Naive B cell (primary cell): ENCODE data around the gene CWC27. TPM values are rescaled to one million over a fixed set of nuclear protein-coding genes. Genes with fewer than 3 reads are reported as not detected.

ENCODE experiments used
- ATAC-seq, 2 donors: fragments of 150-1000 bp; cut with Tn5 transposase; 2 replicates each; pipeline ENCODE4 v1.10.0; 2021; ENCODE audit warnings: low read depth in 2 of 2, mild to moderate bottlenecking in 2 of 2, moderate library complexity in 2 of 2
- DNase-seq: peaks from one replicate; pipeline ENCODE4 v3.0.0; 2022
- H3K27ac Mint-ChIP-seq, 6 donors: one replicate each; pipeline ENCODE4 v1.8.0; 2020 to 2022; ENCODE audit warnings: mild to moderate bottlenecking in 6 of 6, mixed read lengths in 6 of 6, moderate library complexity in 5 of 6, inconsistent platforms in 2 of 6
- H3K27me3 Mint-ChIP-seq, 3 donors: one replicate each; pipeline ENCODE4 v1.8.0; 2021 to 2022; ENCODE audit warnings: mixed read lengths in 3 of 3, mild to moderate bottlenecking in 1 of 3
- H3K36me3 Mint-ChIP-seq, 2 donors: one replicate each; pipeline ENCODE4 v1.8.0; 2020 to 2022; ENCODE audit warnings: mixed read lengths in 2 of 2, inconsistent platforms in 1 of 2, mild to moderate bottlenecking in 1 of 2
- H3K4me1 Mint-ChIP-seq, 3 donors: one replicate each; pipeline ENCODE4 v1.8.0; 2020 to 2022; ENCODE audit warnings: mixed read lengths in 3 of 3, inconsistent platforms in 1 of 3, mild to moderate bottlenecking in 1 of 3, moderate library complexity in 1 of 3
- H3K4me3 Mint-ChIP-seq, 8 donors: one replicate each; pipeline ENCODE4 v1.8.0; 2020 to 2022; ENCODE audit warnings: mild to moderate bottlenecking in 8 of 8, mixed read lengths in 8 of 8, moderate library complexity in 8 of 8, inconsistent platforms in 2 of 8
- H3K9me3 Mint-ChIP-seq, 7 donors: one replicate each; pipeline ENCODE4 v1.8.0; 2020 to 2022; ENCODE audit warnings: mixed read lengths in 7 of 7, mild to moderate bottlenecking in 5 of 7, inconsistent platforms in 2 of 7, moderate library complexity in 1 of 7
- polyA plus RNA-seq, 6 donors: library from polyadenylated mRNA; unstranded; fragments of 300-500 nt; fragmentation: Illumina TruSeq; gene quantifications; one replicate each; pipeline ENCODE4 v1.2.3, GENCODE V29; 2021; ENCODE audit warnings: low read depth in 6 of 6

Gene CWC27
- polyA plus RNA-seq = 10 to 100 TPM; 26.5 to 43.5 (median 35.1) TPM

DNA sequence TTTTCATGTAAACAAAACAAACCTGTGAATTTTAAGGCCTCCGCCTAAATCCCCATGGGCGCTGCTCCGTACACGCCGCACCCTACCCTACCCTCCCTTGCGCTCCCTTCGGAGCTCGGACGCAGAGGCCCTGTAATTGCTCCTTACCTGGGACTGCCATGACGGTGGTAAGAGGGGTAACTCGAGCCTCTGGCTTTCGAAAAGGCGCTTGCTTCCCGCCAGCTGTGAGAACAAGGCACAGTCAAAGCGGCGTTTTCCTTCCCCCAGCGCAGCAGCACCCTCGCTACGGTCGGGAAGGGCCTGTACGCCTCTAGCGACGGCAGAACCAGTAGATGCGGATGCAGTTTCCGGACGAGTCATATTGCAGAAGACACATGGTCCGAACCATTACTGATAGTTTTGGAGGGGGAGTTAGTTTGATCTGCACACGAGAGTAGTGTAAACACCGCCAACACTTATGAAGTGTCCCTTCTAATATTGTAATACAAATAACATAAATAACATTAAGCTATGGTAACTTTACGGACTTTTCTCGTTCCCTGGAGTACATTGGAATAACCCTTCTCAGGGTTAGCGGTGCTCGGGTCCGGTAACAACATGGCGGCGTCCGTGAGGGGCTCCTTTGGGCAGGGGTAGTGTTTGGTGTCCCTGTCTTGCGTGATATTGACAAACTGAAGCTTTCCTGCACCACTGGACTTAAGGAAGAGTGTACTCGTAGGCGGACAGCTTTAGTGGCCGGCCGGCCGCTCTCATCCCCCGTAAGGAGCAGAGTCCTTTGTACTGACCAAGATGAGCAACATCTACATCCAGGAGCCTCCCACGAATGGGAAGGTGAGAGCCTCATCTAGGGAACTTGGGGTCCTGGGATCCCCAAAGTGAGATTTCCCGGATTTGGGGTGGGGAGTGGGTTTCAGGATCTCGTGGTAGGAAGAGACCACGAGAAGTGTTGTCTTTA, at the start of gene CWC27, which contains the start of gene SREK1IP1:
TSS of gene CWC27 (plus strand) at position 573 of the 955 bp plus-strand sequence. CDS start at position 790, 217 bp downstream.
TSS of gene SREK1IP1 (minus strand) at position 334 of the 955 bp plus-strand sequence. CDS start at position 160, 174 bp downstream.
- Mint-ChIP-seq H3K4me1 (peaks cover 48 to 59% (median 58%) of the 10 kb centered on the region in 3 donors), H3K27ac (peak within 1 kb of the TSS; percentile 97 to 99 (median 98)), H3K9me3 (no peaks in the 10 kb centered on the region), H3K36me3 (peaks cover 0 to 7% of the 10 kb centered on the region in 2 donors), H3K27me3 (no peaks in the 10 kb centered on the region), H3K4me3 (peak within 1 kb of the TSS; percentile 95 to 100 (median 99))
- ATAC-seq = peak; percentile 92 to 94
- DNase-seq = peak; percentile 78

DNA sequence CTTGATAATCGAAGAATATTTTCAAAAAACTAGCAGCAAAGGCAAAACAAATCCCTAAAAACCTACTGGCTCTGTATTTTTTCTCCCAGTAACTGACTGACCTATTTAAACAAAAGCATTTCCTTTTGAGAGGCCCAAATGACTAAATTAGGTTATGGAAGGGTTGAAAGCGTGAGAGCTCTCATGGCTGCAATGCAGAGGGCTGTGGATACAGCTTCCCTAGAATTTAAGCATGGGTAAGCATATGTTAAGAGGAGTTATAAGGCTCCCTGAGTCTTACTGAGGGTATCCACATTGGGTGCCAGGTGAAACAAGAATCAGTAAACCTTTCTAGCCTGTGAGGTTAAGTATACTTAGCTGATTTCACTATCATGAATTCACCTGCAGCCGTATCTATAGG, 46.1 kb upstream of the CWC27 start:
- ATAC-seq (no peak), DNase-seq (no peak)
- H3K4me1 Mint-ChIP-seq = no peaks in the 10 kb centered on the region
- H3K27me3 Mint-ChIP-seq = no peaks in the 10 kb centered on the region
- no peaks in the 10 kb centered on the region for H3K9me3 Mint-ChIP-seq
- H3K36me3 Mint-ChIP-seq = peaks cover 6 to 23% of the 10 kb centered on the region in 2 donors
- no peak overlapping the region for H3K4me3 Mint-ChIP-seq
- no peak overlapping the region for H3K27ac Mint-ChIP-seq

- Mint-ChIP-seq H3K27ac (no peak overlapping the region), H3K4me3 (no peak overlapping the region), H3K36me3 (peaks cover 30 to 45% of the 10 kb centered on the region in 2 donors), H3K27me3 (no peaks in the 10 kb centered on the region), H3K9me3 (no peaks in the 10 kb centered on the region), H3K4me1 (peaks cover 0 to 18% (median 0%) of the 10 kb centered on the region in 3 donors)
- no peak for ATAC-seq
- DNase-seq = no peak
Observed at GRCh38 chr5:64727150-64727549, 41.6 kb upstream of the CWC27 start.

DNA sequence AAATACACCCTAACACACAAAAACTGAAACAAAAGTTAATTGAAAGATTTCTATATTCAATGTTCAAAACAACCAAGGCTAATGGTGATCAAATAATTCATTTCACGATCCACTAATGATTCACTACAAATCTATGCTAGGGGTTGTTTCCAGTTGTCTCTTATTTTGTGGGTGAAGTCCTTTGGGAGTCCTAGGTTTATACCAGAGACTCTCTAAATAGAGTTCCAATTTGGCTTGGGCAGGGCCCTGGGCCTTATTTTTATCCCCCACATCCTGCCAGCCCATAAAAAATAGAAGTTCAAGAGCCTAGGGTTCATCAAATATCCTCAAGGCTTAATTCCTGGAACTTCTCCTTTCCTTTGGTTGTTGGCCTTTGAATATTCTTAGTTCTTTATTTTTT, 26.3 kb upstream of the CWC27 start:
- no peak overlapping the region for H3K4me3 Mint-ChIP-seq
- no peak overlapping the region for H3K27ac Mint-ChIP-seq
- no peaks in the 10 kb centered on the region for H3K27me3 Mint-ChIP-seq
- H3K36me3 Mint-ChIP-seq = peaks cover 8 to 9% of the 10 kb centered on the region in 2 donors
- H3K9me3 Mint-ChIP-seq = no peaks in the 10 kb centered on the region
- ATAC-seq (no peak), DNase-seq (no peak)
- peaks cover 0 to 5% (median 4%) of the 10 kb centered on the region in 3 donors for H3K4me1 Mint-ChIP-seq

DNA sequence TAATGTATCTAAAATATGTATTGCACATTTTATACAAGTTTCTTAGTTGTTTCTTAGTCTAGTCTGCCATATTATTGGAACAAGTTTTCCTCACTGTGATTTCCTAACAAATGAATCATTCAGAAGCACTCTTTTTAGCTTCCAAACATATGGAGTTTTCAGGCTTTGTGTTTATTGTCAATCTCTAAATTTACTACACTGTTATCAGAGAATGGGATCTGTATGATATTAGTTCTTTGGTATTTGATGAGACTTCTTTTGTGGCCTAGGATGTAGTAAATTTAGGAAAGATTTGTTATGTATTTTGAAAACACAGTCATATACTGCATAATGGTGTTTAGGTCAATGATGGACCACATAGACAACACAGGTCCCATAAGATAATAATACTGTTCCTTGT, 25.9 kb upstream of the CWC27 start:
- ATAC-seq (no peak), DNase-seq (no peak)
- H3K9me3 Mint-ChIP-seq = no peaks in the 10 kb centered on the region
- H3K36me3 Mint-ChIP-seq = peaks cover 8 to 9% of the 10 kb centered on the region in 2 donors
- no peak overlapping the region for H3K4me3 Mint-ChIP-seq
- no peak overlapping the region for H3K27ac Mint-ChIP-seq
- peaks cover 0 to 5% (median 4%) of the 10 kb centered on the region in 3 donors for H3K4me1 Mint-ChIP-seq
- H3K27me3 Mint-ChIP-seq = no peaks in the 10 kb centered on the region

GRCh38 chr5:64744914-64745313, 23.8 kb upstream of the CWC27 start:
- Mint-ChIP-seq H3K27ac (peak overlapping the region in 2 of 6 donors; percentile 47 to 66), H3K9me3 (no peaks in the 10 kb centered on the region), H3K4me1 (peaks cover 1 to 8% (median 5%) of the 10 kb centered on the region in 3 donors), H3K27me3 (no peaks in the 10 kb centered on the region), H3K4me3 (no peak overlapping the region), H3K36me3 (peaks cover 1 to 8% of the 10 kb centered on the region in 2 donors)
- ATAC-seq (no peak), DNase-seq (no peak)

DNA sequence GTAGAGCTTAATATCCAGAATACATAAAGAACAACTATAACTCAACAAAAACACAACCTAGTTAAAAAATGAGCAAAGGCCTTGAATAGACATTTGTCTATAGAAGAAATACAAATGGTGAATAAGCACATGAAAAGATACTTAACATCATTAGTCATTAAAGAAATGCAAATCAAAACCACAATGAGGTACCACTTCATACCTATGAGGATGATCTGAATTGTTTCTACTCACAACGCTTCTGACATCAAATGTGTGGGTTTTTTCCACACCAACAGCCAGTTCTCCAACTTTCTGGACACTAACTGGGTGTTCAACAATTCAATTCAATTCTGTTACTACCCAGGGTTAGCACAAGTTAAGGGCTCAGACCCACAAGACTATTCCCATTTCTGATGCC, 22.3 kb upstream of the CWC27 start:
- Mint-ChIP-seq H3K4me1 (peaks cover 15 to 19% (median 16%) of the 10 kb centered on the region in 3 donors), H3K4me3 (no peak overlapping the region), H3K27me3 (no peaks in the 10 kb centered on the region), H3K36me3 (peaks cover 0 to 13% of the 10 kb centered on the region in 2 donors), H3K9me3 (no peaks in the 10 kb centered on the region), H3K27ac (no peak overlapping the region)
- ATAC-seq = no peak
- DNase-seq = no peak

DNA sequence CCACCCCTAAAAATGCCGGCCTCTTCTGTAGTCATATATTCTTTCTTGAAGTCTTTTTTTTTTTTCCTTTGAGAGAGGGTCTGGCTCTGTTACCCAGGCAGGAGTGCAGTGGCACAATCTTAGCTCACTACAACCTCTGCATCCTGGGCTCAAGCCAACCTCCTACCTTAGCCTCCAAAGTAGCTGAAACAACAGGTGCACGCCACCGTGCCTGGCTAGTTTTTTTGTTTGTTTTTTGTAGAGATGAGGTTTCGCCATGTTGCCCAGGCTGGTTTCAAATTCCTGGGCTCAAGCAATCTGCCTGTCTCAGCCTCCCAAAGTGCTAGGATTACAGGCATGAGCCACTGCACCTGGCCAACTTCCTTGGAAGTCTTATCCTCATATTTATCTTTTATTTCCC, 19.3 kb upstream of the CWC27 start:
- Mint-ChIP-seq H3K27me3 (no peaks in the 10 kb centered on the region), H3K4me3 (peak overlapping the region in 1 of 8 donors; percentile 44), H3K9me3 (no peaks in the 10 kb centered on the region), H3K4me1 (peaks cover 14 to 15% (median 15%) of the 10 kb centered on the region in 3 donors), H3K27ac (peak overlapping the region in 1 of 6 donors; percentile 57), H3K36me3 (peaks cover 0 to 13% of the 10 kb centered on the region in 2 donors)
- DNase-seq = no peak
- no peak for ATAC-seq

GRCh38 chr5:64754066-64754465, 14.7 kb upstream of the CWC27 start:
- peaks cover 0 to 17% of the 10 kb centered on the region in 2 donors for H3K36me3 Mint-ChIP-seq
- H3K27ac Mint-ChIP-seq = no peak overlapping the region

DNA sequence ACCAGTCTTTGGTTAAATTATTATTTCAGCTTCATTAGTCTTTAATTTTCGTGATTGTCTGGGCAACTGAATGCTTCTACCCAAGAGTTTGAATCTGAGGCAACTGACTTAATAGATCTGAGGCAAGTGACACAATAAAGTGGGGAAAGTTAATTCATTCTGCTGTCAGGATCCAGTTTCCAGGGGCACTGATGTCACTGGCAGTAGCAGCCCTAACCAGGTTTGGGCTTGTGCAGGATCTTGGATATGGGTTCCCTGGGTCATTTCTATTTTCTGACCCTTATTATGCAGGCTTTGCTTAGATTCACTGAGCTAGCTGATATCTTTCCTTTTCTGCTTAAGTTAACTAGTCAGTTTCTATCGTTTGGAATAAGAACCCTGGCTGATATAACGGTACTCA, 9.8 kb upstream of the CWC27 start:
- ATAC-seq (no peak), DNase-seq (no peak)
- no peak overlapping the region for H3K4me3 Mint-ChIP-seq
- H3K36me3 Mint-ChIP-seq = peaks cover 0 to 4% of the 10 kb centered on the region in 2 donors
- no peaks in the 10 kb centered on the region for H3K27me3 Mint-ChIP-seq
- peaks cover 0 to 36% (median 15%) of the 10 kb centered on the region in 3 donors for H3K4me1 Mint-ChIP-seq
- no peak overlapping the region for H3K27ac Mint-ChIP-seq
- H3K9me3 Mint-ChIP-seq = peaks cover 0 to 2% (median 0%) of the 10 kb centered on the region in 7 donors

More at GRCh38 chr5:64754066-64754465, 14.7 kb upstream of the CWC27 start:
- Mint-ChIP-seq H3K9me3 (peaks cover 0 to 2% (median 0%) of the 10 kb centered on the region in 7 donors), H3K4me3 (no peak overlapping the region), H3K4me1 (peaks cover 15 to 31% (median 26%) of the 10 kb centered on the region in 3 donors), H3K27me3 (no peaks in the 10 kb centered on the region)
- no peak for ATAC-seq
- DNase-seq = no peak

- Mint-ChIP-seq H3K9me3 (peaks cover 0 to 2% (median 0%) of the 10 kb centered on the region in 7 donors), H3K36me3 (peaks cover 0 to 2% of the 10 kb centered on the region in 2 donors), H3K27ac (peak overlapping the region in 1 of 6 donors; percentile 33), H3K4me3 (no peak overlapping the region), H3K4me1 (peaks cover 6 to 38% (median 6%) of the 10 kb centered on the region in 3 donors), H3K27me3 (no peaks in the 10 kb centered on the region)
- no peak for DNase-seq
- no peak for ATAC-seq
Observed at GRCh38 chr5:64759960-64760660, 8.6 kb upstream of the CWC27 start.

DNA sequence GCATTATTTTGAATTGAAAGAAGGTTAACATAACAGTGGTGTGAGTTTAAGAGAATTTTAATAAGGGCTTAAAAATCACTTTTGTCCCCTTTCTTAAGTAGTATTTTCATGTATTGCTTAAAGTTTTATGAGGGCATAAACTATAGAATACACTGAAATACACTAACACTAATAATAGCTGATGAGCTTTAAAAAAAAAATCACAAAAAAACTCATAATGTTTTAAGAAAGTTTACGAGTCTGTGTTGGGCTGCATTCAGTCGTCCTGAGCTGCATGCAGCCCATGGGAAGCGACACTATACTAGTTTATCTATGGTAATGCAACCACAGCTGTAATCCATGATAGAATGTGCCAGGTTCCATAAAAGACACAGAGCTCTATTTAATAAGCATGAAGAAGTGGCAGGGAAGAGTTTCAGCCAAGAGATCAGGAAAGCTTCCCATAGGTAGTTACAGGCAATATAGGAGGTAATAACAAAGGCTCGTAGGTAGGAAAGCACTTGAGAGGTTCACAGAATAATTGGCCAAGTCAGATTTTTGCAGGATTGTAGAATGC, 4.7 kb upstream of the CWC27 start:
- Mint-ChIP-seq H3K4me1 (peaks cover 29 to 55% (median 32%) of the 10 kb centered on the region in 3 donors), H3K4me3 (peak overlapping the region in 1 of 8 donors; percentile 1), H3K9me3 (no peaks in the 10 kb centered on the region), H3K36me3 (peaks cover 0 to 6% of the 10 kb centered on the region in 2 donors), H3K27ac (no peak overlapping the region), H3K27me3 (no peaks in the 10 kb centered on the region)
- ATAC-seq (no peak), DNase-seq (no peak)
